Mucosa of rectum (tissue), 2 donors: ENCODE data around the gene SUSD6.
A peak's percentile ranks its signal among the peaks of the same experiment; 100 is the strongest.
"Not testable (repeated sequence)": the region's sequence is repeated elsewhere in the genome, so short reads cannot be mapped to it uniquely, and the experiment has no call there.

Experiments used
- H3K27ac ChIP-seq, 2 donors: one replicate each; pipeline ENCODE4 v1.7.0; 2013; ENCODE audit warnings: inconsistent platforms in 2 of 2, low read depth in 2 of 2, low read length in 2 of 2
- H3K27me3 ChIP-seq, 2 donors: one replicate each; pipeline ENCODE4 v1.7.0; 2013; ENCODE audit warnings: low read length in 2 of 2; ENCODE audit not compliant: control insufficient read depth in 2 of 2, insufficient read depth in 2 of 2
- H3K36me3 ChIP-seq, 2 donors: one replicate each; pipeline ENCODE4 v1.7.0; 2013; ENCODE audit warnings: low read length in 2 of 2; ENCODE audit not compliant: control insufficient read depth in 2 of 2, insufficient read depth in 2 of 2
- H3K4me1 ChIP-seq, 2 donors: one replicate each; pipeline ENCODE4 v1.7.0; 2013; ENCODE audit warnings: low read length in 2 of 2, mild to moderate bottlenecking in 1 of 2; ENCODE audit not compliant: control insufficient read depth in 2 of 2, insufficient read depth in 2 of 2
- H3K4me3 ChIP-seq, 2 donors: one replicate each; pipeline ENCODE4 v1.7.0; 2013; ENCODE audit warnings: low read length in 2 of 2
- H3K9ac ChIP-seq, 2 donors: one replicate each; pipeline ENCODE4 v1.7.0; 2013; ENCODE audit warnings: low read length in 2 of 2, low read depth in 1 of 2, mild to moderate bottlenecking in 1 of 2
- H3K9me3 ChIP-seq, 2 donors: one replicate each; pipeline ENCODE4 v1.7.0; 2013; ENCODE audit warnings: low read length in 2 of 2; ENCODE audit not compliant: control insufficient read depth in 2 of 2
- donor health status: healthy.
- donor health status: Normal muscosa, but diverticular disease.

Gene SUSD6

GRCh38 chr14:69716478-69717187, 105.2 kb downstream of the SUSD6 start:
- H3K4me3 ChIP-seq: no peak overlapping the region
- H3K9me3 ChIP-seq: no peaks in the 10 kb centered on the region
- no peaks in the 10 kb centered on the region for H3K27me3 ChIP-seq
- H3K4me1 ChIP-seq: peaks cover 32 to 41% of the 10 kb centered on the region in 2 donors
- H3K36me3 ChIP-seq: peaks cover 0 to 7% of the 10 kb centered on the region in 2 donors
- no peak overlapping the region for H3K9ac ChIP-seq
- H3K27ac ChIP-seq: no peak overlapping the region

GRCh38 chr14:69718614-69719013, 107.2 kb downstream of the SUSD6 start:
- not testable (repeated sequence) for H3K36me3 ChIP-seq, H3K4me3 ChIP-seq, H3K27me3 ChIP-seq, H3K9ac ChIP-seq, H3K9me3 ChIP-seq, H3K27ac ChIP-seq
- H3K4me1 ChIP-seq: peaks cover 14 to 22% of the 10 kb centered on the region in 2 donors

- H3K9me3 ChIP-seq: no peaks in the 10 kb centered on the region
- H3K4me1 ChIP-seq: peaks cover 8 to 13% of the 10 kb centered on the region in 2 donors
- H3K27ac ChIP-seq: no peak overlapping the region
Observed at GRCh38 chr14:69719501-69719951, 108.1 kb downstream of the SUSD6 start.

DNA sequence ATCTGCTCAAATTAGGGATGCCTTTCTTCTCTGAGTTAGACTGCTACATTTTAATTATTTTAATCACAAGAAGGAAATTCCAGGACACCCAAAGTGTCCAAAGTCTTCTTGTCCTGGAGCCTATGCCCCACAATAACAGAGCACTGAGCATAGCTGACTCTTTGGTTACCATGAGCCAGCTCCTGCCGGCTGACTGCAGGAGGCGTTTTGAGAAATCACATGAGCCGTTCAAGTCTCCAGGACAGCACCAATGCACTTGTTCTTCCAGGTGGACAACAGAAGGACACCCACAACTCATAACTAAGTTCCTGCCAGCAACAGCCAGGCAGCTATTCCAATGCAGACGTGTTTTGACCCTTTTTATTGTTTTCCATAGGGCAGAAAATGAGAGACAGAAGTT, 109.5 kb downstream of the SUSD6 start:
- Histone ChIP-seq H3K27me3 (no peaks in the 10 kb centered on the region), H3K27ac (no peak overlapping the region), H3K4me3 (no peak overlapping the region), H3K9ac (no peak overlapping the region), H3K36me3 (no peaks in the 10 kb centered on the region), H3K9me3 (no peaks in the 10 kb centered on the region), H3K4me1 (peaks cover 8 to 12% of the 10 kb centered on the region in 2 donors)

More at GRCh38 chr14:69719501-69719951, 108.1 kb downstream of the SUSD6 start:
- no peak overlapping the region for H3K4me3 ChIP-seq
- H3K27me3 ChIP-seq: no peaks in the 10 kb centered on the region
- H3K36me3 ChIP-seq: peaks cover 0 to 1% of the 10 kb centered on the region in 2 donors
- H3K9ac ChIP-seq: no peak overlapping the region

DNA sequence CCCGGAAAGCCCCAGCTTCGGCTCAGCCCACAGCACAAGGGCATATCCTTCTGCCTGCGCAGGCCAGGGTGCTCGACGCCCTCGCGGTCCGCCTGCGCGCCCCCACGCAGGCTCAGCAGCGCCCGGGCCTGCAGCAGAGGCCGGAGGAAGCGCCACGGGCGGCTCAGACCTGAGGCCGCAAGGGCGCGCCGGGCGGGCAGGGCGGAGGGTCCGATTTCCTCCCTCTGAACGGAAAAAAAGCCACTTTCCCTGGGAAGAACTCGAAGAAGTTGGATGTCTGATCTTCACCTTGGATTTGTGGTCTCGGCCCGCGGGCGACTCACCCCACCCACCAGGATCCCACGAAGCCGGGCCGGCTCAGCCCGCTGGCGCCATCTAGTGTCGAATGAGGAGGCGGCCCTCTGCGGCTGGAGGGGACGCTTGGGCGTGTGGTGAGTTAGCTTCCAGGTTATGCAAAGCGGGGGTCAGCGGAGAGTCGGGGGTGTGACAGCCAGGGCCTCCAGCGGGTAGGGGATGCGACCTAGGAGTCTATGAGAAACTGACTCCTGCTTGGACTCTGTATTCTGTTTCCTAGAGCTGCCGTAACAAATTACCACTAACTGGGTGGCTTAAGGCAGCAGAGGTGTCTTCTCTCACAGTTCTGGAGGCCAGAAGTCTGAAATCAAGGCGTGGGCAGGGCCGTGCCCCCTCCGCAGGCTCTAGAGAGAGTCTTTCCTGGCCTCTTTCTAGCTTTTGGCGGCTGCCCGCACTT, 115.5 kb downstream of the SUSD6 start:
- peak overlapping the region; percentile 64 to 71 for H3K4me3 ChIP-seq
- H3K9me3 ChIP-seq: no peaks in the 10 kb centered on the region
- H3K36me3 ChIP-seq: no peaks in the 10 kb centered on the region
- H3K27ac ChIP-seq: peak overlapping the region; percentile 17 to 48
- H3K9ac ChIP-seq: peak overlapping the region; percentile 68 to 73
- H3K4me1 ChIP-seq: peaks cover 0 to 11% of the 10 kb centered on the region in 2 donors
- no peaks in the 10 kb centered on the region for H3K27me3 ChIP-seq

GRCh38 chr14:69727860-69728259, 116.5 kb downstream of the SUSD6 start:
- Histone ChIP-seq H3K27me3 (no peaks in the 10 kb centered on the region), H3K9me3 (no peaks in the 10 kb centered on the region), H3K9ac (no peak overlapping the region), H3K27ac (no peak overlapping the region), H3K4me3 (no peak overlapping the region), H3K4me1 (peaks cover 0 to 11% of the 10 kb centered on the region in 2 donors), H3K36me3 (no peaks in the 10 kb centered on the region)

DNA sequence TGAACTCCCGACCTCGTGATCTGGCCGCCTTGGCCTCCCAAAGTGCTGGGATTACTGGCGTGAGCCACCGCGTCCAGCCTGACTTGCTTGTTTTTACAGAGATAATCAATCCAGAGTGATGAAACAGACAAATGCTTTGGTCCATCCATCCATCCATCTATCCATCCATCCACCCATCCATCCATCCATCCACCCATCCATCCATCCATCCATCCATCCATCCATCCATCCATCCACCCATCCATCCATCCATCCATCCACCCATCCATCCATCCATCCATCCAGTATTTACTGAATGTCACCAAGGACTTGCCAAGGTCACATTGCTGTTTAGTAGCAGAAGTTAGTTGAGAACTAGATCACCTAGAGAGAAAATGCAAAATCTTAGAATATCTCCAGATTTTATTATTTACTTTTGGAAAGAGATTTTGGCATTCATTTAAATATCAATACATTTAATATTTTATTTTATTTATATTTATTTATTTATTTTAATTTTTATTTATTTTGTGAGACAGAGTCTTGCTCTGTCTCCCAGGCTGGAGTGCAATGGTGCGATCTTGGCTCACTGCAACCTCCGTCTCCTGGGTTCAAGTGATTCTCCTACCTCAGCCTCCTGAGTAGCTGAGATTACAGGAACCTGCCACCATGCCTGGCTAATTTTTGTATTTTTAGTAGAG, 120.7 kb downstream of the SUSD6 start:
- H3K4me3 ChIP-seq, H3K9ac ChIP-seq, H3K27ac ChIP-seq, H3K4me1 ChIP-seq, H3K36me3 ChIP-seq, H3K9me3 ChIP-seq, H3K27me3 ChIP-seq: not testable (repeated sequence)

GRCh38 chr14:69736405-69736804, 125.0 kb downstream of the SUSD6 start:
- H3K9me3 ChIP-seq, H3K36me3 ChIP-seq, H3K27ac ChIP-seq, H3K4me1 ChIP-seq, H3K27me3 ChIP-seq, H3K4me3 ChIP-seq, H3K9ac ChIP-seq: not testable (repeated sequence)

DNA sequence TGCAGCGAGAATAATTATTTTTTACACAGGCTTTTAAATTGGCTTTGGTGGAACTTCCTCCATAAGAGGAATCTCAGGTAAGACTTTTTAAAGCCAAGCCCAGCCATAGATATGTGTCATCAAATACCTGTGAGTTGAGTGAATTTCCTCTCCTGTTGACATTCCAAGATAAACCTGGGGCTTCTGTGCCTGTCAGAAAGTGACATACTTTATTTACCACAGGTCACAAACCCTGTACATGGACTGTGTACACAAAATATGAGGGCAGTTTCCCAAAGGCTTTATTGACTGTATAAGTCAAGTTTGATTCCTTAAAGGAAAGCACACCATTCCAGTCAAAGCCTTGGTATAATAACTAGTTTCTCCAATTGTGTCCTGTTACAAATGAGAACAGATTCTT, 129.7 kb downstream of the SUSD6 start:
- H3K27ac ChIP-seq: peak overlapping the region in 1 of 2 donors; percentile 15
- no peak overlapping the region for H3K9ac ChIP-seq
- no peaks in the 10 kb centered on the region for H3K9me3 ChIP-seq
- H3K4me3 ChIP-seq: no peak overlapping the region
- no peaks in the 10 kb centered on the region for H3K36me3 ChIP-seq
- no peaks in the 10 kb centered on the region for H3K27me3 ChIP-seq
- H3K4me1 ChIP-seq: peaks cover 0 to 2% of the 10 kb centered on the region in 2 donors

GRCh38 chr14:69749956-69750355, 138.6 kb downstream of the SUSD6 start:
- Histone ChIP-seq H3K9me3 (no peaks in the 10 kb centered on the region), H3K27me3 (no peaks in the 10 kb centered on the region), H3K4me1 (peaks cover 8 to 13% of the 10 kb centered on the region in 2 donors), H3K27ac (peak overlapping the region; percentile 80 to 88), H3K36me3 (no peaks in the 10 kb centered on the region), H3K9ac (no peak overlapping the region), H3K4me3 (peak overlapping the region in 1 of 2 donors; percentile 22)
